Prostate gland (tissue), 2 donors: ENCODE data around the gene DRD3. TPM values are rescaled to one million over a fixed set of nuclear protein-coding genes. Genes with fewer than 3 reads are reported as not detected.

ENCODE experiments used
- DNase-seq: peaks from one replicate; pipeline ENCODE4 v3.0.0-alpha.2; 2019; ENCODE audit warnings: low spot score
- H3K27ac ChIP-seq, 2 donors: fragments of 200-600 bp; sonication (generic); 2 replicates each; pipeline ENCODE4 v1.5.1; 2017 to 2019
- H3K27me3 ChIP-seq: fragments of 200-600 bp; sonication (generic); replicated peaks from 2 replicates; pipeline ENCODE4 v1.5.1; 2019; ENCODE audit not compliant: insufficient read depth
- H3K36me3 ChIP-seq, 2 donors: fragments of 200-600 bp; sonication (generic); 1 replicate in 1 of 2; 2 replicates in 1 of 2; pipeline versions ENCODE4 v1.5.1 to v1.8.1; 2017 to 2019
- H3K4me1 ChIP-seq: fragments of 200-600 bp; sonication (generic); replicated peaks from 2 replicates; pipeline ENCODE4 v1.5.1; 2019
- H3K4me3 ChIP-seq, 2 donors: fragments of 200-600 bp; sonication (generic); 2 replicates each; pipeline ENCODE4 v1.5.1; 2017 to 2019
- H3K9me3 ChIP-seq: fragments of 200-600 bp; sonication (generic); 2 replicates; pipeline ENCODE4 v1.5.1; 2017
- CTCF ChIP-seq, 4 experiments: fragments of 200-600 bp in 2 of 4; fragments of 450-650 bp in 2 of 4; sonication (generic) in 2 of 4; IDR thresholded peaks; 1 replicate in 3 of 4; 2 replicates in 1 of 4; pipeline ENCODE4 v1.5.1; 2016 to 2019; ENCODE audit warnings: antibody characterized with exemption in 4 of 4, mild to moderate bottlenecking in 2 of 4, moderate library complexity in 2 of 4
- POLR2A ChIP-seq: fragments of 450-650 bp; IDR thresholded peaks from one replicate; pipeline ENCODE4 v1.6.1; 2016; ENCODE audit warnings: antibody characterized with exemption, mild to moderate bottlenecking
- POLR2AphosphoS5 ChIP-seq: sonication (generic); formaldehyde crosslinking; IDR thresholded peaks from one replicate; pipeline ENCODE4 v1.6.1; 2017; ENCODE audit warnings: antibody characterized with exemption
- WGBS: methylation state at CpG from one replicate; pipeline ENCODE4 v1.1.5; 2018; 5-methylcytosine and 5-hydroxymethylcytosine counted together
- intact Hi-C: fragments of 100-400 bp; cut with DNase I; formaldehyde crosslinking; loops from one replicate; pipeline ENCODE4 v1.14.2; 2022
- total RNA-seq, 2 donors: library from RNA; depleted of rRNA; stranded (reverse); fragments of >200 nt; gene quantifications; one replicate each; pipeline ENCODE4 v1.1.0, GENCODE V29; 2016

The DRD3 gene
- total RNA-seq, 2 donors from 2014 or later, result not detected

GRCh38 chr3:114217266-114217665 lies 38.4 kb upstream of the DRD3 start:
- no peak for DNase-seq
- intact Hi-C loops, result no loop called here

GRCh38 chr3:114216186-114216970 lies 37.5 kb upstream of the DRD3 start:
- intact Hi-C loops, result no loop called here
- TF ChIP-seq POLR2A (no peak), CTCF (IDR thresholded peaks at IDR 0.05) (no peak), POLR2AphosphoS5 (no peak)

More at GRCh38 chr3:114217266-114217665, 38.4 kb upstream of the DRD3 start:
- Histone ChIP-seq H3K9me3 (no peaks in the 10 kb centered on the region), H3K36me3 (no peaks in the 10 kb centered on the region), H3K27ac (no peak overlapping the region), H3K27me3 (peaks cover 2% of the 10 kb centered on the region), H3K4me1 (no peaks in the 10 kb centered on the region), H3K4me3 (no peak overlapping the region)
- TF ChIP-seq POLR2AphosphoS5 (no peak), CTCF (IDR thresholded peaks at IDR 0.05) (no peak), POLR2A (no peak)

GRCh38 chr3:114214542-114215341 lies 35.9 kb upstream of the DRD3 start:
- intact Hi-C loops, result no loop called here
- DNase-seq, result no peak
- H3K27ac ChIP-seq, result no peak overlapping the region
- no peak for TF ChIP-seq POLR2A
- TF ChIP-seq POLR2AphosphoS5, result no peak
- no peak for TF ChIP-seq CTCF (IDR thresholded peaks at IDR 0.05)
- 63% methylated on average over 6 of the region's 6 CpGs for WGBS
- H3K4me3 ChIP-seq, result no peak overlapping the region
- H3K36me3 ChIP-seq, result no peaks in the 10 kb centered on the region
- no peaks in the 10 kb centered on the region for H3K9me3 ChIP-seq
- H3K4me1 ChIP-seq, result no peaks in the 10 kb centered on the region
- peaks cover 2% of the 10 kb centered on the region for H3K27me3 ChIP-seq

More at GRCh38 chr3:114216186-114216970, 37.5 kb upstream of the DRD3 start:
- no peaks in the 10 kb centered on the region for H3K36me3 ChIP-seq
- DNase-seq, result no peak
- no peaks in the 10 kb centered on the region for H3K9me3 ChIP-seq
- peaks cover 2% of the 10 kb centered on the region for H3K27me3 ChIP-seq
- H3K4me1 ChIP-seq, result no peaks in the 10 kb centered on the region
- WGBS, result 83% methylated on average over 5 of the region's 5 CpGs
- H3K27ac ChIP-seq, result no peak overlapping the region
- no peak overlapping the region for H3K4me3 ChIP-seq

GRCh38 chr3:114213627-114214541 lies 35.0 kb upstream of the DRD3 start:
- DNase-seq, result no peak
- Histone ChIP-seq H3K36me3 (no peaks in the 10 kb centered on the region), H3K4me3 (no peak overlapping the region), H3K27ac (no peak overlapping the region), H3K4me1 (no peaks in the 10 kb centered on the region), H3K27me3 (peaks cover 2% of the 10 kb centered on the region), H3K9me3 (no peaks in the 10 kb centered on the region)
- intact Hi-C loops, result no loop called here
- 12% methylated on average over 19 of the region's 19 CpGs for WGBS
- TF ChIP-seq POLR2AphosphoS5, result no peak
- no peak for TF ChIP-seq CTCF (IDR thresholded peaks at IDR 0.05)
- no peak for TF ChIP-seq POLR2A
